Measurements from ENCODE around the gene SPECC1. TPM values are rescaled to one million over a fixed set of nuclear protein-coding genes. Genes with fewer than 3 reads are reported as not detected.
"Not testable (repeated sequence)": the region's sequence is repeated elsewhere in the genome, so short reads cannot be mapped to it uniquely, and the experiment has no call there.

The SPECC1 gene
- total RNA-seq, 1 experiment from 2014 or later: 128 TPM

GRCh38 chr17:20010936-20011335 lies 1.8 kb downstream of the SPECC1 start:
- Histone ChIP-seq H3K36me3 (ENCODE audit: low read depth) (no peaks in the 10 kb centered on the region), H3K9me3 (ENCODE audit: insufficient read depth, low read depth) (no peaks in the 10 kb centered on the region), H3K79me2 (ENCODE audit: low read depth) (no peaks in the 10 kb centered on the region), H2AFZ (no peak overlapping the region), H3K4me3 (peak overlapping the region; percentile 80; the same call in 1 of the 2 replicates), H3K27ac (no peak overlapping the region), H3K27me3 (ENCODE audit: insufficient read depth, low read depth) (no peaks in the 10 kb centered on the region), H3F3A (ENCODE audit: insufficient read depth, low read depth) (peaks cover 10% of the 10 kb centered on the region; the same call in 1 of the 2 replicates), H3K4me1 (replicated peaks; ENCODE audit: insufficient read depth) (peaks cover 16% of the 10 kb centered on the region), H4K20me1 (ENCODE audit: insufficient read depth) (no peaks in the 10 kb centered on the region), H3K4me2 (peak overlapping the region; percentile 100), H3K9me2 (ENCODE audit: insufficient read depth) (no peaks in the 10 kb centered on the region)
- POLR2A ChIA-PET (ENCODE audit: unreplicated experiment): interaction anchor here (0.7 kb wide), 2 partner anchors 75 to 79 kb away, joined by 3 read pairs; no protein-coding TSS in a partner anchor
- TF ChIP-seq EZH2 (IDR thresholded peaks at IDR 0.05; ENCODE audit: low read depth): no peak
- no peak for TF ChIP-seq CTCF (conservative IDR thresholded peaks at IDR 0.05)
- BruUV-seq (replicated peaks): no TSS peak
- no peak for DNase-seq
- intact Hi-C loops (cut with micrococcal nuclease; ENCODE audit: unreplicated experiment): loop anchor here (1.0 kb wide), 1 partner anchor 55 kb away; no protein-coding TSS in a partner anchor
- CTCF ChIA-PET: interaction anchor here (1.3 to 1.5 kb wide), 2 partner anchors 18 to 110 kb away, joined by 4 to 22 read pairs; no protein-coding TSS in a partner anchor

- BruUV-seq (replicated peaks): no TSS peak
- H3K27me3 ChIP-seq (ENCODE audit: insufficient read depth, low read depth): no peaks in the 10 kb centered on the region
- H3F3A ChIP-seq (ENCODE audit: insufficient read depth, low read depth): peaks cover 10% of the 10 kb centered on the region; the same call in 1 of the 2 replicates
- H3K9me2 ChIP-seq (ENCODE audit: insufficient read depth): no peaks in the 10 kb centered on the region
- no peaks in the 10 kb centered on the region for H3K9me3 ChIP-seq (ENCODE audit: insufficient read depth, low read depth)
- no peaks in the 10 kb centered on the region for H4K20me1 ChIP-seq (ENCODE audit: insufficient read depth)
- intact Hi-C loops (cut with micrococcal nuclease; ENCODE audit: unreplicated experiment): no loop called here
- DNase-seq: no peak
- no peaks in the 10 kb centered on the region for H3K79me2 ChIP-seq (ENCODE audit: low read depth)
- TF ChIP-seq CTCF (conservative IDR thresholded peaks at IDR 0.05) (no peak), EZH2 (IDR thresholded peaks at IDR 0.05; ENCODE audit: low read depth) (no peak)
- ChIA-PET CTCF (no interaction called here), POLR2A (ENCODE audit: unreplicated experiment) (no interaction called here)
- H3K4me2 ChIP-seq: no peak overlapping the region
- no peaks in the 10 kb centered on the region for H3K36me3 ChIP-seq (ENCODE audit: low read depth)
- H3K4me3 ChIP-seq: no peak overlapping the region
- H3K27ac ChIP-seq: no peak overlapping the region
- no peak overlapping the region for H2AFZ ChIP-seq
- H3K4me1 ChIP-seq (replicated peaks; ENCODE audit: insufficient read depth): peaks cover 16% of the 10 kb centered on the region
These were observed 2.9 kb downstream of the SPECC1 start for GRCh38 chr17:20012017-20012536.

GRCh38 chr17:20016475-20016992 lies 7.4 kb downstream of the SPECC1 start:
- H3K9me2 ChIP-seq (ENCODE audit: insufficient read depth); BruUV-seq (replicated peaks); CTCF ChIA-PET; H3K27me3 ChIP-seq (ENCODE audit: insufficient read depth, low read depth); H3K27ac ChIP-seq; intact Hi-C loops (cut with micrococcal nuclease; ENCODE audit: unreplicated experiment); H4K20me1 ChIP-seq (ENCODE audit: insufficient read depth); H3K4me2 ChIP-seq; H3K79me2 ChIP-seq (ENCODE audit: low read depth); POLR2A ChIA-PET (ENCODE audit: unreplicated experiment); H3K4me3 ChIP-seq; H2AFZ ChIP-seq; H3F3A ChIP-seq (ENCODE audit: insufficient read depth, low read depth); H3K9me3 ChIP-seq (ENCODE audit: insufficient read depth, low read depth); DNase-seq; H3K4me1 ChIP-seq (replicated peaks; ENCODE audit: insufficient read depth); H3K36me3 ChIP-seq (ENCODE audit: low read depth): not testable (repeated sequence)

Measured in PC-9 (cell line).